Suprapubic skin (tissue), 4 donors: Measurements from ENCODE around the gene NFKBIB. TPM values are rescaled to one million over a fixed set of nuclear protein-coding genes. Genes with fewer than 3 reads are reported as not detected.
A peak's percentile ranks its signal among the peaks of the same experiment; 100 is the strongest.
"Not testable (repeated sequence)": the region's sequence is repeated elsewhere in the genome, so short reads cannot be mapped to it uniquely, and the experiment has no call there.

Experiments
- DNase-seq, 2 donors: peaks; one replicate each; pipeline ENCODE4 v3.0.0-alpha.2; 2019; ENCODE audit warnings: low spot score in 2 of 2
- H3K27ac ChIP-seq: fragments of 200-600 bp; sonication (generic); one replicate; pipeline ENCODE4 v1.5.1; 2019
- H3K27me3 ChIP-seq: fragments of 200-600 bp; sonication (generic); one replicate; pipeline ENCODE4 v1.5.1; 2019
- H3K36me3 ChIP-seq: fragments of 200-600 bp; sonication (generic); one replicate; pipeline ENCODE4 v1.5.1; 2019
- H3K4me1 ChIP-seq: fragments of 200-600 bp; sonication (generic); one replicate; pipeline ENCODE4 v1.5.1; 2019
- H3K4me3 ChIP-seq: fragments of 200-600 bp; sonication (generic); one replicate; pipeline ENCODE4 v1.5.1; 2019; ENCODE audit warnings: mild to moderate bottlenecking
- H3K9me3 ChIP-seq: fragments of 200-600 bp; sonication (generic); one replicate; pipeline ENCODE4 v1.5.1; 2019
- EP300 ChIP-seq: sonication (generic); formaldehyde crosslinking; IDR thresholded peaks from one replicate; pipeline ENCODE4 v1.6.1; 2017; ENCODE audit warnings: antibody characterized with exemption
- POLR2A ChIP-seq, 2 donors: fragments of 450-650 bp; IDR thresholded peaks; one replicate each; pipeline ENCODE4 v1.6.1; 2017; ENCODE audit warnings: antibody characterized with exemption in 2 of 2, mild to moderate bottlenecking in 2 of 2, moderate library complexity in 2 of 2
- POLR2AphosphoS5 ChIP-seq, 3 donors: sonication (generic); formaldehyde crosslinking; IDR thresholded peaks; one replicate each; pipeline ENCODE4 v1.6.1; 2017; ENCODE audit warnings: antibody characterized with exemption in 3 of 3
- WGBS: methylation state at CpG from one replicate; pipeline ENCODE4 v1.1.5; 2018; 5-methylcytosine and 5-hydroxymethylcytosine counted together
- total RNA-seq, 4 donors: library from RNA; depleted of rRNA; stranded (reverse); fragments of >200 nt; gene quantifications; one replicate each; pipeline ENCODE4 v1.1.0, GENCODE V29; 2016
- TF ChIP-seq, protein P1 (sequence below), 2 donors: fragments of 200-600 bp in 1 of 2; fragments of 450-650 bp in 1 of 2; sonication (generic) in 1 of 2; IDR thresholded peaks; one replicate each; pipeline ENCODE4 v1.5.1; 2016 to 2019; ENCODE audit warnings: antibody characterized with exemption in 2 of 2, mild to moderate bottlenecking in 1 of 2, moderate library complexity in 1 of 2

Gene NFKBIB
- total RNA-seq, 4 donors from 2014 or later: 18.1 to 25.4 (median 21.1) TPM

DNA sequence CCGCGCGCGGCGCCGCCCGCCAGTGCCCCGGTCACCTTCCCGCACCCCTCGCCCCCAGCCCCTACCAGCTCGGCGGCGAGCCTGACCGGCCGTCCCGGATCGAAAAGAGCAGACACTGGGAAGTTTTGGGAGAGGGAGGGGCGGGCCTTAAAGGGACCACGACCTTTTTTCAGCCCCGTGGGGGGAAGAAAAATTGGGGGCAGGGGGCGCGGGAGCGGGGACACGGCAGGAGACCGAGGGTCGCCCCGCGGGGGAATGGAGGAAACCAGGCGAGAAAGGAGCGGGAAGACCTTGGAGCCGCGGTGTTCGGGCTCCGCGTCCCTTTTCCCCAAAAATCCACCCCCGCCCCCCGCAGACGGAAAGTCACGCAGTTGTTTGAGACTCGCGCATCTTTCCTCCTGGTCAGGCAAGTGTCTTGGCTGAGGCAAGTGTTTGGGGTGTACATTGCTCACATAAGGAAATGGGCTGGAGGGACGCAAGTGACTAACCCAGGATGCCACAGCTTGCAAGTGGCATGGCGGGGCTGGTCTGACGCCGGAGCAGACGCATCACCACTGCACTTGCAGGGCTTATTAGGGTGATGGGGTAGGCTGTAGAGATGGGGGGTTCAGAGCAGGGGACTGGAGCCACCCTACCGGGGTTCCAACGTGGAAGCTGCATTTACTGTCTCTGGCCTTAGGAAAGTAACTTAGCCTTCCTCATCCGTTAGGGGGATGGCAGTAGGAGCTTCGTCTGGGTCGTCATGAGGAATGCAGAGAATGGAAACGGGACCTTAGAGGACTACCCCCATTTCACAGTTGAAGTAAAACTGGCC is 47.3 kb upstream of the NFKBIB start:
- WGBS: under 1% methylated on average over 37 of the region's 52 CpGs
- Histone ChIP-seq H3K36me3 (peaks cover 4% of the 10 kb centered on the region), H3K9me3 (no peaks in the 10 kb centered on the region), H3K27ac (peak overlapping the region; percentile 99), H3K4me1 (peaks cover 34% of the 10 kb centered on the region), H3K27me3 (no peaks in the 10 kb centered on the region), H3K4me3 (peak overlapping the region; percentile 95)
- DNase-seq: peak; percentile 85 to 86
- TF ChIP-seq POLR2AphosphoS5 (IDR thresholded peaks at IDR 0.05): peak in 1 of 3 donors; percentile 6
- no peak for TF ChIP-seq EP300

DNA sequence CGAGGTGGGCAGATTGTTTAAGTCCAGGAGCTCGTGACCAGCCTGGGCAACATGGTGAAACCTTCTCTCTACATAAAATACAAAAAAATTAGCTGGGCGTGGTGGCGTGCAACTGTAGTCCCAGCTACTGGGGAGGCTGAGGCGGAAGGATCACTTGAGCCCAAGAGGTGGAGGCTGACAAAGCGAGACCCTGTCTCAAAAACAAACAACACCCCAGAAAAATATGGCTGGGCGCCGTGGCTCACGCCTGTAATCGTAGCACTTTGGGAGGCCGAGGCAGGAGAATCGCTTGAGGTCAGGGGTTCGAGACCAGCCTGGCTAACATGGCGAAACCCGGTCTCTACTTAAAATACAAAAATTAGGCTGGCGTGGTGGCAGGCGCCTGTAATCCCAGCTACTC is 46.6 kb upstream of the NFKBIB start:
- Histone ChIP-seq H3K36me3 (no peaks in the 10 kb centered on the region), H3K4me3 (peak overlapping the region; percentile 95), H3K9me3 (no peaks in the 10 kb centered on the region), H3K27ac (peak overlapping the region; percentile 99), H3K27me3 (no peaks in the 10 kb centered on the region), H3K4me1 (peaks cover 26% of the 10 kb centered on the region)
- no peak for DNase-seq
- TF ChIP-seq, protein P1, sequence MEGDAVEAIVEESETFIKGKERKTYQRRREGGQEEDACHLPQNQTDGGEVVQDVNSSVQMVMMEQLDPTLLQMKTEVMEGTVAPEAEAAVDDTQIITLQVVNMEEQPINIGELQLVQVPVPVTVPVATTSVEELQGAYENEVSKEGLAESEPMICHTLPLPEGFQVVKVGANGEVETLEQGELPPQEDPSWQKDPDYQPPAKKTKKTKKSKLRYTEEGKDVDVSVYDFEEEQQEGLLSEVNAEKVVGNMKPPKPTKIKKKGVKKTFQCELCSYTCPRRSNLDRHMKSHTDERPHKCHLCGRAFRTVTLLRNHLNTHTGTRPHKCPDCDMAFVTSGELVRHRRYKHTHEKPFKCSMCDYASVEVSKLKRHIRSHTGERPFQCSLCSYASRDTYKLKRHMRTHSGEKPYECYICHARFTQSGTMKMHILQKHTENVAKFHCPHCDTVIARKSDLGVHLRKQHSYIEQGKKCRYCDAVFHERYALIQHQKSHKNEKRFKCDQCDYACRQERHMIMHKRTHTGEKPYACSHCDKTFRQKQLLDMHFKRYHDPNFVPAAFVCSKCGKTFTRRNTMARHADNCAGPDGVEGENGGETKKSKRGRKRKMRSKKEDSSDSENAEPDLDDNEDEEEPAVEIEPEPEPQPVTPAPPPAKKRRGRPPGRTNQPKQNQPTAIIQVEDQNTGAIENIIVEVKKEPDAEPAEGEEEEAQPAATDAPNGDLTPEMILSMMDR (IDR thresholded peaks at IDR 0.05): no peak
- no peak for TF ChIP-seq EP300
- no peak for TF ChIP-seq POLR2AphosphoS5 (IDR thresholded peaks at IDR 0.05)
- TF ChIP-seq POLR2A (IDR thresholded peaks at IDR 0.05): no peak
- WGBS: 92% methylated on average over 17 of the region's 17 CpGs

DNA sequence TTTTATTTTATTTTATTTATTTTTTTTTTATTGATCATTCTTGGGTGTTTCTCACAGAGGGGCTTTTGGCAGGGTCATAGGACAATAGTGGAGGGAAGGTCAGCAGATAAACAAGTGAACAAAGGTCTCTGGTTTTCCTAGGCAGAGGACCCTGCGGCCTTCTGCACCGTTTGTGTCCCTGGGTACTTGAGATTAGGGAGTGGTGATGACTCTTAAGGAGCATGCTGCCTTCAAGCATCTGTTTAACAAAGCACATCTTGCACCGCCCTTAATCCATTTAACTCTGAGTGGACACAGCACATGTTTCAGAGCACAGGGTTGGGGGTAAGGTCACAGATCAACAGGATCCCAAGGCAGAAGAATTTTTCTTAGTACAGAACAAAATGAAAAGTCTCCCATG is 44.8 kb upstream of the NFKBIB start:
- H3K4me1 ChIP-seq: peaks cover 18% of the 10 kb centered on the region
- 58% methylated on average over 3 of the region's 3 CpGs for WGBS
- not testable (repeated sequence) for H3K4me3 ChIP-seq, H3K9me3 ChIP-seq, H3K27ac ChIP-seq, H3K36me3 ChIP-seq, H3K27me3 ChIP-seq, DNase-seq

DNA sequence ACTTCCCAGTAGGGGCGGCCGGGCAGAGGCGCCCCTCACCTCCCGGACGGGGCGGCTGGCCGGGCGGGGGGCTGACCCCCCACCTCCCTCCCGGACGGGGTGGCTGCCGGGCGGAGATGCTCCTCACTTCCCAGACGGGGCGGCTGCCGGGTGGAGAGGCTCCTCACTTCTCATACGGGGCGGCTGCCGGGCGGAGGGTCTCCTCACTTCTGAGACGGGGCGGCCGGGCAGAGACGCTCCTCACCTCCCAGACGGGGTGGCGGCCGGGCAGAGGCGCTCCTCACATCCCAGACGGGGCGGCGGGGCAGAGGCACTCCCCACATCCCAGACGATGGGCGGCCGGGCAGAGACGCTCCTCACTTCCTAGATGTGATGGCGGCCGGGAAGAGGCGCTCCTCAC is 44.0 kb upstream of the NFKBIB start:
- WGBS: no CpG with 5 or more reads among the region's 37 CpGs
- not testable (repeated sequence) for H3K36me3 ChIP-seq, H3K27ac ChIP-seq, H3K27me3 ChIP-seq, H3K9me3 ChIP-seq, DNase-seq, H3K4me3 ChIP-seq
- peaks cover 16% of the 10 kb centered on the region for H3K4me1 ChIP-seq

DNA sequence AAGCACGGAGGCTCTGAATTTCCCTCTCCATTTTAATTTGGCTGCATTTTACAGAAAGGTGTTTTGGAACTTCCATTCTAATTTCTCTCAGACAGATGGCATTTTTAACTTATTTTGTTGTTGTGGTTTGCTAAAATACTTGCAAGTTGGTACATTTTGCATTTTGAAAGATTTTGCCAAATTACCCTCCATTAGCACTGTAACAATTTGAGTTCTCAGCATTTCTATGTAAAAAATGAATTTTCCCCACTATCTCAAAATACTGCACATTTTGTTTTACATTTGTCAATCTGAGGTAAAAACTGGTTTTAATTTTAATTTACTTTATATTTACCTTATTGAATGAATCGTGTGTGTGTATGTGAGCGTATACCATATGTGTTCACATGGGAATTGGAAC is 43.0 kb upstream of the NFKBIB start:
- Histone ChIP-seq H3K27ac (no peak overlapping the region), H3K4me3 (no peak overlapping the region), H3K27me3 (no peaks in the 10 kb centered on the region), H3K4me1 (peaks cover 8% of the 10 kb centered on the region), H3K36me3 (no peaks in the 10 kb centered on the region), H3K9me3 (no peaks in the 10 kb centered on the region)
- no peak for DNase-seq
- TF ChIP-seq, protein P1 (IDR thresholded peaks at IDR 0.05): no peak
- no peak for TF ChIP-seq POLR2A (IDR thresholded peaks at IDR 0.05)
- no peak for TF ChIP-seq EP300
- TF ChIP-seq POLR2AphosphoS5 (IDR thresholded peaks at IDR 0.05): no peak
- 84% methylated on average over 3 of the region's 3 CpGs for WGBS

DNA sequence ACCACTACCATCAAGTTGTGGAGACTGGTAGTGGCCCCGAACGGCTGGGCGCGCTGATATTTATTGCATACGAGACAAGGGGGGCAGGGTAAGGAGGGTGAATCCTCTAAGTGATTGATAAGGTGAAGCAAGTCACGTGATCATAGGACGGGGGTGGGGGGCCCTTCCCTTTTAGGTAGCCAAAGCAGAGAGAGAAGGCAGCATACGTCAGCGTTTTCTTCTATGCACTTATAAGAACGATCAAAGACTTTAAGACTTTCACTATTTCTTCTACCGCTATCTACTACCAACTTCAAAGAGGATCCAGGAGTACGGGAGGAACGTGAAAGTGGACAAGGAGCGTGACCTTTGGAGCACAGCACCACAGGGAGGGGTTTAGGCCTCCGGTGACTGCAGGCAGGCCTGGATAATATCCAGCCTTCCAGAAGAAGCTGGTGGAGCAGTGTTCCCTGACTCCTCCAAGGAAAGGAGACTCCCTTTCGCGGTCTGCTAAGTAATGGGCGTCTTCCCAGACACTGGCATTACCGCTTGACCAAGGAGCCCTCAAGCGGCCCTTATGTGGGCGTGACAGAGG is 40.1 kb upstream of the NFKBIB start:
- not testable (repeated sequence) for H3K4me3 ChIP-seq, H3K9me3 ChIP-seq, H3K27ac ChIP-seq, H3K27me3 ChIP-seq, DNase-seq, H3K36me3 ChIP-seq
- peaks cover 21% of the 10 kb centered on the region for H3K4me1 ChIP-seq
- WGBS: 60% methylated on average over 20 of the region's 21 CpGs

DNA sequence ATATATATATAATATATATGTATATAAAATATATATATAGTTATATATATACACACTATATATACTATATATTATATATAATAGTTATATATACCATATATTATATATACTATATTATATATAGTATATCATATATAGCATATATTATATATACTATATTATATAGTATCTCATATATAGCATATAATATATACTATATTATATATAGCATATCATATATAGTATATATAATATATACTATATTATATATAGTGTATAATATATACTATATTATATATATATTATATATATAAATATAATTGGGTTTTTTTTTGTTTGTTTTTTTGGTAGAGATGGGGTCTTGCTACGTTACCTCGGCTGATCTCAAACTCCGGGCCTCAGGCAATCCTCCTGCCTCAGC is 38.4 kb upstream of the NFKBIB start:
- 88% methylated on average over 3 of the region's 3 CpGs for WGBS

More for the DNA sequence above, 38.4 kb upstream of the NFKBIB start:
- H3K27me3 ChIP-seq: no peaks in the 10 kb centered on the region
- no peak for DNase-seq
- H3K4me1 ChIP-seq: peaks cover 30% of the 10 kb centered on the region
- no peaks in the 10 kb centered on the region for H3K36me3 ChIP-seq
- no peaks in the 10 kb centered on the region for H3K9me3 ChIP-seq
- no peak overlapping the region for H3K4me3 ChIP-seq
- no peak overlapping the region for H3K27ac ChIP-seq
- no peak for TF ChIP-seq POLR2A (IDR thresholded peaks at IDR 0.05)
- TF ChIP-seq, protein P1 (IDR thresholded peaks at IDR 0.05): no peak
- TF ChIP-seq EP300: no peak
- TF ChIP-seq POLR2AphosphoS5 (IDR thresholded peaks at IDR 0.05): no peak
